NOMO-1 treated with DMSO at 0.1 percent for 48 hours (cell line): Measurements from ENCODE around the gene GP2.

Experiments used
- DNase-seq: peaks from one replicate; lab custom pipeline; 2025; ENCODE audit not compliant: unreplicated experiment; lab: John Stamatoyannopoulos, UW

Gene GP2

GRCh38 chr16:20307791-20308190 is 19.5 kb downstream of the GP2 start:
- no peak for DNase-seq

GRCh38 chr16:20307240-20307671 is 20.1 kb downstream of the GP2 start:
- no peak for DNase-seq

GRCh38 chr16:20306401-20306800 is 20.9 kb downstream of the GP2 start:
- no peak for DNase-seq

GRCh38 chr16:20303012-20303411 is 24.3 kb downstream of the GP2 start:
- peak; percentile 18 for DNase-seq

GRCh38 chr16:20302389-20302788 is 24.9 kb downstream of the GP2 start:
- no peak for DNase-seq

GRCh38 chr16:20301840-20302239 is 25.5 kb downstream of the GP2 start:
- no peak for DNase-seq

- DNase-seq = peak; percentile 53
Observed at GRCh38 chr16:20300312-20301097, 26.8 kb downstream of the GP2 start.

- DNase-seq = no peak
Observed at GRCh38 chr16:20298452-20298851, 28.9 kb downstream of the GP2 start.

GRCh38 chr16:20291208-20292206 is 35.8 kb downstream of the GP2 start:
- DNase-seq = no peak

GRCh38 chr16:20289571-20289970 is 37.7 kb downstream of the GP2 start:
- no peak for DNase-seq

GRCh38 chr16:20285993-20286499 is 41.3 kb downstream of the GP2 start:
- no peak for DNase-seq

GRCh38 chr16:20280259-20280658 is 47.1 kb downstream of the GP2 start:
- no peak for DNase-seq

- no peak for DNase-seq
Observed at GRCh38 chr16:20271893-20272292, 55.4 kb downstream of the GP2 start.

GRCh38 chr16:20268409-20268808 is 58.9 kb downstream of the GP2 start:
- no peak for DNase-seq

- no peak for DNase-seq
Observed at GRCh38 chr16:20265019-20265418, 62.3 kb downstream of the GP2 start.

- no peak for DNase-seq
Observed at GRCh38 chr16:20263138-20263855, 64.0 kb downstream of the GP2 start.

- DNase-seq = no peak
Observed at GRCh38 chr16:20262248-20262647, 65.1 kb downstream of the GP2 start.

GRCh38 chr16:20260215-20261009 is 66.9 kb downstream of the GP2 start:
- no peak for DNase-seq
